GM12878 (cell line): Measurements from ENCODE around the gene AXDND1. TPM values are rescaled to one million over a fixed set of nuclear protein-coding genes. Genes with fewer than 3 reads are reported as not detected.
"Not testable (repeated sequence)": the region's sequence is repeated elsewhere in the genome, so short reads cannot be mapped to it uniquely, and the experiment has no call there.

Source experiments
- ATAC-seq: fragments of 200-7000 bp; cut with Tn5 transposase; 3 replicates; pipeline ENCODE4 v1.9.1; 2020; ENCODE audit warnings: mild to moderate bottlenecking, moderate library complexity
- BruUV-seq: library from RNA; stranded (reverse); fragments of 400-500 nt; replicated peaks from 2 replicates; lab custom pipeline; 2021; lab: Mats Ljungman, UMichigan
- CTCF ChIA-PET: fragments of 300-600 bp; sonication (Branson Sonifier 250); formaldehyde crosslinking; extraction: SDS; loops from one replicate; lab custom pipeline; 2021; ENCODE audit warnings: inconsistent platforms; lab: Yijun Ruan, JAX
- POLR2A ChIA-PET: fragments of 350-600 bp; formaldehyde crosslinking; extraction: SDS; loops from one replicate; lab custom pipeline; 2021; ENCODE audit warnings: inconsistent platforms; lab: Charles Lee
- RAD21 ChIA-PET: fragments of 300-600 bp; sonication (Branson Sonifier 250); formaldehyde crosslinking; loops from one replicate; lab custom pipeline; 2023; ENCODE audit warnings: antibody characterized with exemption; ENCODE audit not compliant: unreplicated experiment; lab: Charles Lee
- SMC1A ChIA-PET: fragments of 300-600 bp; sonication (Branson Sonifier 250); formaldehyde crosslinking; loops from one replicate; lab custom pipeline; 2023; ENCODE audit not compliant: unreplicated experiment, uncharacterized antibody; lab: Charles Lee
- DNase-seq: peaks from one replicate; pipeline ENCODE4 v3.0.0-alpha.2; 2011; ENCODE audit warnings: low read depth, low spot score
- FAIRE-seq: peaks from 3 replicates; lab custom pipeline; 2011; peaks lifted over from hg19 to GRCh38; lab: Jason Lieb, UNC
- H2AFZ ChIP-seq: 2 replicates; pipeline ENCODE4 v1.6.0; 2011; ENCODE audit warnings: low read depth, low read length, control low read depth; ENCODE audit not compliant: control insufficient read depth
- H3K27ac ChIP-seq: 2 replicates; pipeline ENCODE4 v1.5.1; 2011; ENCODE audit warnings: control low read depth; ENCODE audit not compliant: control insufficient read depth, insufficient read depth
- H3K27me3 ChIP-seq, 2 experiments: replicated peaks in 1 of 2; 2 replicates each; pipeline versions ENCODE4 v1.6.0 to v1.6.1; 2011; ENCODE audit warnings: low read length in 1 of 2; ENCODE audit not compliant: control insufficient read depth in 2 of 2, insufficient read depth in 2 of 2
- H3K36me3 ChIP-seq, 2 experiments: 2 replicates each; pipeline ENCODE4 v1.5.1; 2011; ENCODE audit warnings: low read length in 1 of 2; ENCODE audit not compliant: control insufficient read depth in 2 of 2, insufficient read depth in 2 of 2
- H3K4me1 ChIP-seq: 2 replicates; pipeline ENCODE4 v1.6.1; 2011; ENCODE audit warnings: mild to moderate bottlenecking, low read length, moderate library complexity, mixed read lengths; ENCODE audit not compliant: control insufficient read depth, insufficient read depth
- H3K4me2 ChIP-seq: 2 replicates; pipeline ENCODE4 v1.6.0; 2011; ENCODE audit warnings: control low read depth; ENCODE audit not compliant: control insufficient read depth, insufficient read depth
- H3K4me3 ChIP-seq: fragments of 200-600 bp; sonication (generic); 2 replicates; pipeline ENCODE4 v1.5.1; 2016
- H3K79me2 ChIP-seq: 2 replicates; pipeline ENCODE4 v1.6.0; 2011; ENCODE audit warnings: low read length; ENCODE audit not compliant: control insufficient read depth, insufficient read depth
- H3K9ac ChIP-seq: 2 replicates; pipeline ENCODE4 v1.8.0; 2011; ENCODE audit warnings: low read length, control low read depth, mixed read lengths; ENCODE audit not compliant: control insufficient read depth, insufficient read depth
- H3K9me3 ChIP-seq: replicated peaks from 3 replicates; pipeline ENCODE4 v1.5.1; 2011; ENCODE audit warnings: mild to moderate bottlenecking, low read length; ENCODE audit not compliant: control insufficient read depth, insufficient read depth
- H4K20me1 ChIP-seq: 2 replicates; pipeline ENCODE4 v1.6.0; 2011; ENCODE audit not compliant: control insufficient read depth, insufficient read depth
- GABPA ChIP-seq: IDR thresholded peaks from 2 replicates; pipeline ENCODE4 v1.6.1; 2014; ENCODE audit warnings: antibody characterized with exemption, low read depth, mild to moderate bottlenecking, inconsistent platforms
- ZSCAN29 ChIP-seq: fragments of 450-650 bp; IDR thresholded peaks from 2 replicates; pipeline ENCODE4 v1.6.1; 2017; ENCODE audit warnings: mild to moderate bottlenecking, moderate library complexity
- WGBS: methylation state at CpG from one replicate; pipeline ENCODE4 v1.1.6; 2016; ENCODE audit warnings: low lambda C conversion rate; ENCODE audit not compliant: insufficient replicate concordance, insufficient coverage; ENCODE audit errors: missing lambda C conversion rate; 5-methylcytosine and 5-hydroxymethylcytosine counted together
- in situ Hi-C: fragments of 300-500 bp; cut with MboI; formaldehyde crosslinking; loops from 9 replicates; pipeline ENCODE4 v1.14.3; 2018; ENCODE audit warnings: mixed read lengths
- intact Hi-C: fragments of 100-400 bp; cut with micrococcal nuclease; formaldehyde crosslinking; loops from one replicate; pipeline ENCODE4 v1.14.2; 2022; ENCODE audit not compliant: unreplicated experiment
- polyA plus RNA-seq, 11 experiments: library from polyadenylated mRNA; depleted of rRNA in 4 of 11; unstranded in 6 of 11; stranded (reverse) in 5 of 11; fragments of >200 nt; fragmentation: Nextera tagmentation in 4 of 11; fragmentation: Illumina TruSeq in 1 of 11; extraction: Ambion mirVana in 4 of 11; extraction: Trizol in 1 of 11; gene quantifications; 1 replicate in 1 of 11; 2 replicates in 10 of 11; pipeline versions ENCODE4 v1.2.1 to v1.2.3, GENCODE V29; 2011 to 2016; ENCODE audit warnings: inconsistent platforms in 2 of 11, missing spikeins in 2 of 11, low read depth in 1 of 11
- total RNA-seq, 4 experiments: library from RNA; depleted of rRNA in 3 of 4; stranded (reverse); fragments of >200 nt in 3 of 4; fragmentation: Illumina TruSeq in 1 of 4; extraction: Trizol in 1 of 4; gene quantifications; 2 replicates each; pipeline versions ENCODE4 v1.2.1 to v1.2.3, GENCODE V29; 2013 to 2021
- TF ChIP-seq, protein P1 (sequence below): IDR thresholded peaks from 2 replicates; pipeline ENCODE4 v1.6.1; 2012; ENCODE audit warnings: improper control_type of control experiment, low read depth, low read length; ENCODE audit not compliant: insufficient replicate concordance

The AXDND1 gene
- total and polyA plus RNA-seq, 10 of the 15 experiments (the other 5 are each of a cell fraction or from before 2014, with no cell fraction given), result 0.12 to 0.84 (median 0.42) TPM

GRCh38 chr1:179516976-179517705, 151.4 kb downstream of the AXDND1 start (continued):
- TF ChIP-seq, protein P1, sequence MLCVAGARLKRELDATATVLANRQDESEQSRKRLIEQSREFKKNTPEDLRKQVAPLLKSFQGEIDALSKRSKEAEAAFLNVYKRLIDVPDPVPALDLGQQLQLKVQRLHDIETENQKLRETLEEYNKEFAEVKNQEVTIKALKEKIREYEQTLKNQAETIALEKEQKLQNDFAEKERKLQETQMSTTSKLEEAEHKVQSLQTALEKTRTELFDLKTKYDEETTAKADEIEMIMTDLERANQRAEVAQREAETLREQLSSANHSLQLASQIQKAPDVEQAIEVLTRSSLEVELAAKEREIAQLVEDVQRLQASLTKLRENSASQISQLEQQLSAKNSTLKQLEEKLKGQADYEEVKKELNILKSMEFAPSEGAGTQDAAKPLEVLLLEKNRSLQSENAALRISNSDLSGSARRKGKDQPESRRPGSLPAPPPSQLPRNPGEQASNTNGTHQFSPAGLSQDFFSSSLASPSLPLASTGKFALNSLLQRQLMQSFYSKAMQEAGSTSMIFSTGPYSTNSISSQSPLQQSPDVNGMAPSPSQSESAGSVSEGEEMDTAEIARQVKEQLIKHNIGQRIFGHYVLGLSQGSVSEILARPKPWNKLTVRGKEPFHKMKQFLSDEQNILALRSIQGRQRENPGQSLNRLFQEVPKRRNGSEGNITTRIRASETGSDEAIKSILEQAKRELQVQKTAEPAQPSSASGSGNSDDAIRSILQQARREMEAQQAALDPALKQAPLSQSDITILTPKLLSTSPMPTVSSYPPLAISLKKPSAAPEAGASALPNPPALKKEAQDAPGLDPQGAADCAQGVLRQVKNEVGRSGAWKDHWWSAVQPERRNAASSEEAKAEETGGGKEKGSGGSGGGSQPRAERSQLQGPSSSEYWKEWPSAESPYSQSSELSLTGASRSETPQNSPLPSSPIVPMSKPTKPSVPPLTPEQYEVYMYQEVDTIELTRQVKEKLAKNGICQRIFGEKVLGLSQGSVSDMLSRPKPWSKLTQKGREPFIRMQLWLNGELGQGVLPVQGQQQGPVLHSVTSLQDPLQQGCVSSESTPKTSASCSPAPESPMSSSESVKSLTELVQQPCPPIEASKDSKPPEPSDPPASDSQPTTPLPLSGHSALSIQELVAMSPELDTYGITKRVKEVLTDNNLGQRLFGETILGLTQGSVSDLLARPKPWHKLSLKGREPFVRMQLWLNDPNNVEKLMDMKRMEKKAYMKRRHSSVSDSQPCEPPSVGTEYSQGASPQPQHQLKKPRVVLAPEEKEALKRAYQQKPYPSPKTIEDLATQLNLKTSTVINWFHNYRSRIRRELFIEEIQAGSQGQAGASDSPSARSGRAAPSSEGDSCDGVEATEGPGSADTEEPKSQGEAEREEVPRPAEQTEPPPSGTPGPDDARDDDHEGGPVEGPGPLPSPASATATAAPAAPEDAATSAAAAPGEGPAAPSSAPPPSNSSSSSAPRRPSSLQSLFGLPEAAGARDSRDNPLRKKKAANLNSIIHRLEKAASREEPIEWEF, result no peak
- TF ChIP-seq ZSCAN29 (no peak), GABPA (no peak)

- BruUV-seq, SMC1A ChIA-PET, H3K4me2 ChIP-seq, CTCF ChIA-PET, POLR2A ChIA-PET, H3K4me1 ChIP-seq, H4K20me1 ChIP-seq, intact Hi-C loops, H3K36me3 ChIP-seq, FAIRE-seq, H2AFZ ChIP-seq, DNase-seq, H3K27me3 ChIP-seq, H3K79me2 ChIP-seq, H3K9me3 ChIP-seq, in situ Hi-C loops, ATAC-seq, H3K9ac ChIP-seq, H3K27ac ChIP-seq, RAD21 ChIA-PET, H3K4me3 ChIP-seq: not testable (repeated sequence)
- 78% methylated on average over 1 of the region's 1 CpG for WGBS
Observed at GRCh38 chr1:179518544-179518943, 152.8 kb downstream of the AXDND1 start.
